Upper lobe of right lung (tissue), 1 donor: ENCODE results near the gene LRRC38. TPM values are rescaled to one million over a fixed set of nuclear protein-coding genes. Genes with fewer than 3 reads are reported as not detected.
"Not testable (repeated sequence)": the region's sequence is repeated elsewhere in the genome, so short reads cannot be mapped to it uniquely, and the experiment has no call there.

Source experiments
- ATAC-seq: fragments of 200-7000 bp; cut with Tn5 transposase; one replicate; pipeline ENCODE4 v1.9.1; 2020; ENCODE audit warnings: mild to moderate bottlenecking, moderate library complexity
- DNase-seq: peaks from one replicate; pipeline ENCODE4 v3.0.0-alpha.2; 2020
- H3K27ac ChIP-seq: fragments of 200-600 bp; one replicate; pipeline ENCODE4 v1.8.0; 2022
- H3K27me3 ChIP-seq: fragments of 200-600 bp; one replicate; pipeline ENCODE4 v1.8.0; 2022; ENCODE audit warnings: mild to moderate bottlenecking
- H3K36me3 ChIP-seq: fragments of 200-600 bp; one replicate; pipeline ENCODE4 v1.8.0; 2022
- H3K4me1 ChIP-seq: fragments of 200-600 bp; one replicate; pipeline ENCODE4 v1.8.0; 2022
- H3K4me3 ChIP-seq: fragments of 200-600 bp; one replicate; pipeline ENCODE4 v1.8.0; 2022; ENCODE audit warnings: mild to moderate bottlenecking
- H3K9me3 ChIP-seq: fragments of 200-600 bp; one replicate; pipeline ENCODE4 v1.8.0; 2022
- intact Hi-C: fragments of 100-400 bp; cut with DNase I; formaldehyde crosslinking; loops from one replicate; pipeline ENCODE4 v1.11.0; 2022
- total RNA-seq: library from RNA; stranded (reverse); fragmentation: NEBNext Ultra II Directional; extraction: Animal tissue kit (Norgen Biotek cat#: 25700); gene quantifications from one replicate; pipeline ENCODE4 v1.2.1, GENCODE V29; 2021
- TF ChIP-seq, protein P1 (sequence below): fragments of 200-600 bp; IDR thresholded peaks from one replicate; pipeline ENCODE4 v1.8.0; 2022; ENCODE audit warnings: antibody characterized with exemption
- donor health status: DM: no; HTN: yes; CAD: no; lungs with severe emphysema.

The LRRC38 gene
- total RNA-seq, 1 donor from 2014 or later, result 0.17 TPM

DNA sequence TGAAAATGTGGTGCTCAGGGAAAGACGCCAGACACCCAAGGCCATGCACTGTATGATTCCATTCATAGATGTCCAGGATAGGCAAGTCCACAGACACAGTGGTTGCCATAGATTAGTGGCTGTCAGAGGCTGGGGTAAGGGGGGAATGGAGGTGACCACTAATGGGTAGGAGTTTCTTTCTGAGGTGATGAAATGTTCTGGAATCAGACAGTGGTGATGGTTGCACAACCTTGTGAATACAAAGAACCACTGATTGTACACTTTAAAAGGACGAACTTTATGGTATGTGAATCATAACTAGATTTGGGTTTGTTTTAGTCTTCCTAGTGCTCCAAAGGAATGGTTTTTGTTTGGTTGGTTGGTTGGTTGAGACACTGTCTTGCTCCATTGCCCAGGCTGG, 51.8 kb downstream of the LRRC38 start:
- intact Hi-C loops, result no loop called here
- H3K9me3 ChIP-seq, result no peaks in the 10 kb centered on the region
- no peak for ATAC-seq

DNA sequence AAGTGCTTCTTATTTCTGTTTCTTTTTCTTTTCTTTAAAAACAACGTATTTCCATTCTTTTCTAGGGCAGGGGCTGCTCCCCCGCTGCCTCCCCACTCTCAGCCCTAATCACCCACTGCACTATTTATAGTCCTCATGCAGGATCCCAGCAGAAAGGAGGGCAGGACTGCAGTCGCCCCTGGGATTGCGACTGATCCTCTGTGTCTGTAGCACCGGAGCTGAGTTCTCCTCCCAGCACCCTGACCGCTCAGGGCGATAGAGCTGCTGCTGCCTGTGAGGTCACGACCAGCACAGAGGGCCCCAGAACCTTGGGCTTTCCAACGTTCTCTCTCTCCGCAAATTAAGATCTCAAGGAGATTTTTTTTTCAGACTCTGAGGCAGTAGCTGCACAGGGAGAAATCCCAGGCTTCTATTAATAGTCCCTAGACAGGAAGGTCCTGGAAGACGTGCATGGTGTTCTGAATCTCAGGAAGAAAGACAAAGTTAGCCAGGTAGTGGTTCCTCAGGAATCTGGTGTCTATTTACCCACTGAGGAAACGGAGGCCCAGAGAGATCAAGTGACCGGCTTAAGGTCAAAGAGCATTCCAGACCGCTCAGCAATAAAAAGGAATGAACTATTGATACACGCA, 56.8 kb downstream of the LRRC38 start:
- no peak for ATAC-seq
- intact Hi-C loops, result no loop called here

More for the DNA sequence above, 51.8 kb downstream of the LRRC38 start:
- H3K36me3 ChIP-seq, result no peaks in the 10 kb centered on the region
- no peaks in the 10 kb centered on the region for H3K4me1 ChIP-seq
- DNase-seq, result no peak
- H3K27me3 ChIP-seq, result peaks cover 11% of the 10 kb centered on the region
- no peak overlapping the region for H3K4me3 ChIP-seq
- no peak overlapping the region for H3K27ac ChIP-seq
- TF ChIP-seq, protein P1, sequence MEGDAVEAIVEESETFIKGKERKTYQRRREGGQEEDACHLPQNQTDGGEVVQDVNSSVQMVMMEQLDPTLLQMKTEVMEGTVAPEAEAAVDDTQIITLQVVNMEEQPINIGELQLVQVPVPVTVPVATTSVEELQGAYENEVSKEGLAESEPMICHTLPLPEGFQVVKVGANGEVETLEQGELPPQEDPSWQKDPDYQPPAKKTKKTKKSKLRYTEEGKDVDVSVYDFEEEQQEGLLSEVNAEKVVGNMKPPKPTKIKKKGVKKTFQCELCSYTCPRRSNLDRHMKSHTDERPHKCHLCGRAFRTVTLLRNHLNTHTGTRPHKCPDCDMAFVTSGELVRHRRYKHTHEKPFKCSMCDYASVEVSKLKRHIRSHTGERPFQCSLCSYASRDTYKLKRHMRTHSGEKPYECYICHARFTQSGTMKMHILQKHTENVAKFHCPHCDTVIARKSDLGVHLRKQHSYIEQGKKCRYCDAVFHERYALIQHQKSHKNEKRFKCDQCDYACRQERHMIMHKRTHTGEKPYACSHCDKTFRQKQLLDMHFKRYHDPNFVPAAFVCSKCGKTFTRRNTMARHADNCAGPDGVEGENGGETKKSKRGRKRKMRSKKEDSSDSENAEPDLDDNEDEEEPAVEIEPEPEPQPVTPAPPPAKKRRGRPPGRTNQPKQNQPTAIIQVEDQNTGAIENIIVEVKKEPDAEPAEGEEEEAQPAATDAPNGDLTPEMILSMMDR, result no peak

DNA sequence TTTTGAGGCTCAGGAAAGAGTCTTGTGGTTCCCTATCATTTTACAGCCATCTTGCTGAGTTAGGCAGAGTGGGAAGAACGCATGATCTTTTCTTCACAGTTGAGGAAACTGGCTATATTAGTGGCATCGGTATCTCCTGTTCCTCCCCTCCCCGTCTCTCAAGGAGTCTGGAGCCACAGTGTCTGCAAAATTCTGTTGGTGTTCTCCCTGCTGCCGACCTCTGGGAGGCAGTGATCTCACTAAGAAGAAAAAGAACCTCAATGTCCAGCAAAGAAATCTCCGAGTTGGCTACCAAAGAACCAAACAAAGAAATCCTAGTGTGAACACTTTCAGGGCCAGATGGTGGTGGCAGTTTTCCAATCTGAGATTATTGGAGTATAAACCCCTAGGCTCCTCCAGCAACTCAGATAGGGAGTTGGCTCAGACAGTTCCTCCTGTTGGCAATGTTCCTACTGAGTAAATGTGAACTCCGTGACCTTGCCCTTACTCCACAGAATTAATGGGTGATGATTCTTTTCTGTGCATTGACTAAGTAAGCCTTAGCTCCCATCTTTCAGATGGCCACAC, 62.3 kb downstream of the LRRC38 start:
- Histone ChIP-seq H3K9me3 (no peaks in the 10 kb centered on the region), H3K4me1 (no peaks in the 10 kb centered on the region), H3K27me3 (no peaks in the 10 kb centered on the region), H3K4me3 (no peak overlapping the region), H3K27ac (no peak overlapping the region), H3K36me3 (no peaks in the 10 kb centered on the region)
- TF ChIP-seq, protein P1, result no peak
- no peak for ATAC-seq
- DNase-seq, result no peak
- intact Hi-C loops, result no loop called here

More for the DNA sequence above, 56.8 kb downstream of the LRRC38 start:
- DNase-seq, result no peak
- no peaks in the 10 kb centered on the region for H3K36me3 ChIP-seq
- H3K27me3 ChIP-seq, result peaks cover 11% of the 10 kb centered on the region
- TF ChIP-seq, protein P1, result no peak
- H3K4me3 ChIP-seq, result no peak overlapping the region
- no peaks in the 10 kb centered on the region for H3K4me1 ChIP-seq
- no peaks in the 10 kb centered on the region for H3K9me3 ChIP-seq
- no peak overlapping the region for H3K27ac ChIP-seq

GRCh38 chr1:13450204-13450603, 63.6 kb downstream of the LRRC38 start:
- Histone ChIP-seq H3K36me3 (no peaks in the 10 kb centered on the region), H3K27ac (no peak overlapping the region), H3K27me3 (no peaks in the 10 kb centered on the region), H3K4me1 (no peaks in the 10 kb centered on the region), H3K4me3 (no peak overlapping the region), H3K9me3 (no peaks in the 10 kb centered on the region)
- DNase-seq, result no peak
- intact Hi-C loops, result no loop called here
- ATAC-seq, result no peak
- TF ChIP-seq, protein P1, result no peak

- ATAC-seq (no peak), DNase-seq (no peak)
- Histone ChIP-seq H3K4me3 (no peak overlapping the region), H3K36me3 (no peaks in the 10 kb centered on the region), H3K4me1 (no peaks in the 10 kb centered on the region), H3K27me3 (no peaks in the 10 kb centered on the region), H3K27ac (no peak overlapping the region), H3K9me3 (no peaks in the 10 kb centered on the region)
- TF ChIP-seq, protein P1, result no peak
- intact Hi-C loops, result no loop called here
Observed at GRCh38 chr1:13443335-13443979, 70.3 kb downstream of the LRRC38 start.

- H3K4me1 ChIP-seq, H3K9me3 ChIP-seq, ATAC-seq, DNase-seq, H3K27ac ChIP-seq, H3K36me3 ChIP-seq, H3K4me3 ChIP-seq, intact Hi-C loops, H3K27me3 ChIP-seq: not testable (repeated sequence)
Observed at GRCh38 chr1:13439104-13439783, 74.6 kb downstream of the LRRC38 start.
